Right cardiac atrium (tissue), 5 donors: ENCODE measurements around the gene EIF4A2. TPM values are rescaled to one million over a fixed set of nuclear protein-coding genes. Genes with fewer than 3 reads are reported as not detected.

ENCODE experiments used
- ATAC-seq, 2 donors: fragments of 200-7000 bp; cut with Tn5 transposase; one replicate each; pipeline versions ENCODE4 v1.8.0 to v1.9.1; 2020; ENCODE audit warnings: moderate library complexity in 2 of 2, mild to moderate bottlenecking in 1 of 2
- DNase-seq, 3 donors: peaks; one replicate each; pipeline ENCODE4 v3.0.0-alpha.2; 2020
- H3K27ac ChIP-seq: one replicate; pipeline ENCODE4 v1.5.1; 2013; ENCODE audit warnings: mild to moderate bottlenecking, low read length, control low read depth, moderate library complexity
- H3K27me3 ChIP-seq: one replicate; pipeline ENCODE4 v1.6.1; 2013; ENCODE audit not compliant: control insufficient read depth, insufficient read depth
- H3K4me1 ChIP-seq: one replicate; pipeline ENCODE4 v1.6.1; 2013; ENCODE audit warnings: low read length; ENCODE audit not compliant: control insufficient read depth, insufficient read depth
- H3K4me3 ChIP-seq: one replicate; pipeline ENCODE4 v1.5.1; 2013; ENCODE audit warnings: low read length, control low read depth
- H3K9me3 ChIP-seq: one replicate; pipeline ENCODE4 v1.6.1; 2013; ENCODE audit warnings: low read length; ENCODE audit not compliant: control insufficient read depth
- WGBS: extraction: QIAGEN DNeasy Blood & Tissue Kit; methylation state at CpG from one replicate; pipeline ENCODE4 v1.1.7; 2013; 5-methylcytosine and 5-hydroxymethylcytosine counted together
- intact Hi-C, 4 donors: fragments of 100-400 bp; cut with DNase I; formaldehyde crosslinking; loops; one replicate each; pipeline versions ENCODE4 v1.11.0 to v1.14.0; 2022 to 2023
- polyA plus RNA-seq: library from polyadenylated mRNA; stranded (reverse); fragments of 200-250 nt; gene quantifications from one replicate; pipeline ENCODE4 v1.2.3, GENCODE V29; 2013
- total RNA-seq, 4 donors: library from RNA; stranded (reverse); fragmentation: NEBNext Ultra II Directional; extraction: Animal tissue kit (Norgen Biotek cat#: 25700); gene quantifications; one replicate each; pipeline ENCODE4 v1.2.1, GENCODE V29; 2021
- donor health status: healthy with polysubstance abuse.
- donor health status: DM: no; HTN: yes; CAD: no.
- donor health status: DM: no; HTN: no; CAD: no.
- donor health status: DM: no; HTN: yes; CAD: no; lungs with severe emphysema.
- donor health status: DM: yes; HTN: yes; CAD: no.

The EIF4A2 gene
- total and polyA plus RNA-seq, 5 donors, result 252 to 436 (median 378) TPM

- Histone ChIP-seq H3K4me3 (no peak overlapping the region), H3K4me1 (no peaks in the 10 kb centered on the region), H3K27me3 (no peaks in the 10 kb centered on the region), H3K27ac (no peak overlapping the region), H3K9me3 (no peaks in the 10 kb centered on the region)
- DNase-seq, result no peak
- no peak for ATAC-seq
- intact Hi-C loops, result loop anchor here in 1 of 4 donors (10.0 kb wide), 1 partner anchor 145 kb away; the partner anchor contains the start of gene AHSG
- 75% methylated on average over 11 of the region's 11 CpGs for WGBS
Measured at GRCh38 chr3:186759231-186759930, 24.0 kb upstream of the EIF4A2 start.

GRCh38 chr3:186760141-186760833, 23.1 kb upstream of the EIF4A2 start:
- no peaks in the 10 kb centered on the region for H3K9me3 ChIP-seq
- no peaks in the 10 kb centered on the region for H3K27me3 ChIP-seq
- no peak overlapping the region for H3K4me3 ChIP-seq
- intact Hi-C loops, result no loop called here
- no peaks in the 10 kb centered on the region for H3K4me1 ChIP-seq
- ATAC-seq (no peak), DNase-seq (no peak)
- 97% methylated on average over 10 of the region's 10 CpGs for WGBS
- no peak overlapping the region for H3K27ac ChIP-seq

GRCh38 chr3:186760897-186761447, 22.4 kb upstream of the EIF4A2 start:
- Histone ChIP-seq H3K27ac (no peak overlapping the region), H3K4me3 (no peak overlapping the region), H3K4me1 (no peaks in the 10 kb centered on the region), H3K27me3 (no peaks in the 10 kb centered on the region), H3K9me3 (no peaks in the 10 kb centered on the region)
- 94% methylated on average over 8 of the region's 8 CpGs for WGBS
- DNase-seq (no peak), ATAC-seq (no peak)
- intact Hi-C loops, result no loop called here

- H3K27me3 ChIP-seq, result no peaks in the 10 kb centered on the region
- H3K27ac ChIP-seq, result no peak overlapping the region
- ATAC-seq, result peak; percentile 65 to 66
- H3K4me1 ChIP-seq, result no peaks in the 10 kb centered on the region
- H3K4me3 ChIP-seq, result peak overlapping the region; percentile 31
- peak in 1 of 3 donors; percentile 60 for DNase-seq
- no peaks in the 10 kb centered on the region for H3K9me3 ChIP-seq
- intact Hi-C loops, result no loop called here
- 8% methylated on average over 26 of the region's 26 CpGs for WGBS
Measured at GRCh38 chr3:186772281-186772694, 11.1 kb upstream of the EIF4A2 start.

- Histone ChIP-seq H3K4me3 (peak overlapping the region; percentile 31), H3K9me3 (no peaks in the 10 kb centered on the region), H3K4me1 (no peaks in the 10 kb centered on the region), H3K27ac (no peak overlapping the region), H3K27me3 (no peaks in the 10 kb centered on the region)
- WGBS, result 20% methylated on average over 28 of the region's 28 CpGs
- DNase-seq (peak; percentile 72 to 87 (median 87)), ATAC-seq (peak; percentile 84 to 87)
- intact Hi-C loops, result no loop called here
Measured at GRCh38 chr3:186772701-186773417, 10.5 kb upstream of the EIF4A2 start.

GRCh38 chr3:186775999-186776398, 7.4 kb upstream of the EIF4A2 start:
- Histone ChIP-seq H3K27ac (no peak overlapping the region), H3K4me1 (no peaks in the 10 kb centered on the region), H3K27me3 (no peaks in the 10 kb centered on the region), H3K4me3 (no peak overlapping the region), H3K9me3 (no peaks in the 10 kb centered on the region)
- WGBS, result 53% methylated on average over 8 of the region's 8 CpGs
- no peak for DNase-seq
- no peak for ATAC-seq
- intact Hi-C loops, result no loop called here

- H3K27ac ChIP-seq, result no peak overlapping the region
- no peak for DNase-seq
- no peaks in the 10 kb centered on the region for H3K4me1 ChIP-seq
- H3K27me3 ChIP-seq, result no peaks in the 10 kb centered on the region
- no peak overlapping the region for H3K4me3 ChIP-seq
- no peak for ATAC-seq
- intact Hi-C loops, result no loop called here
- 93% methylated on average over 5 of the region's 5 CpGs for WGBS
- no peaks in the 10 kb centered on the region for H3K9me3 ChIP-seq
Measured at GRCh38 chr3:186779204-186779603, 4.2 kb upstream of the EIF4A2 start.

GRCh38 chr3:186782542-186783057, 777 bp upstream of the EIF4A2 start:
- Histone ChIP-seq H3K4me1 (peaks cover 6% of the 10 kb centered on the region), H3K9me3 (no peaks in the 10 kb centered on the region), H3K27ac (peak overlapping the region; percentile 99), H3K4me3 (peak overlapping the region; percentile 91), H3K27me3 (no peaks in the 10 kb centered on the region)
- DNase-seq (no peak), ATAC-seq (peak; percentile 1 to 14)
- intact Hi-C loops, result no loop called here
- 3% methylated on average over 21 of the region's 21 CpGs for WGBS

- Histone ChIP-seq H3K9me3 (no peaks in the 10 kb centered on the region), H3K4me1 (peaks cover 6% of the 10 kb centered on the region), H3K27ac (peak overlapping the region; percentile 99), H3K27me3 (no peaks in the 10 kb centered on the region), H3K4me3 (peak overlapping the region; percentile 91)
- peak; percentile 91 to 92 for ATAC-seq
- intact Hi-C loops, result no loop called here
- peak; percentile 88 to 95 (median 95) for DNase-seq
- WGBS, result under 1% methylated on average over 56 of the region's 56 CpGs
Measured at GRCh38 chr3:186783731-186784515, 546 bp downstream of the EIF4A2 start.

- DNase-seq (no peak), ATAC-seq (no peak)
- peaks cover 6% of the 10 kb centered on the region for H3K4me1 ChIP-seq
- intact Hi-C loops, result no loop called here
- H3K27ac ChIP-seq, result no peak overlapping the region
- H3K4me3 ChIP-seq, result peak overlapping the region; percentile 91
- H3K9me3 ChIP-seq, result no peaks in the 10 kb centered on the region
- WGBS, result 9% methylated on average over 7 of the region's 7 CpGs
- no peaks in the 10 kb centered on the region for H3K27me3 ChIP-seq
Measured at GRCh38 chr3:186784820-186785494, 1.6 kb downstream of the EIF4A2 start.
